DOHH2 (cell line): ENCODE results near the gene RAB37.

ENCODE experiments used
- CTCF ChIP-seq: fragments of 200-600 bp; sonication (generic); IDR thresholded peaks from one replicate; pipeline ENCODE4 v1.5.1; 2014; ENCODE audit warnings: antibody characterized with exemption, mild to moderate bottlenecking, low read depth, low read length; ENCODE audit not compliant: poor library complexity, severe bottlenecking
- EZH2phosphoT487 ChIP-seq: fragments of 200-600 bp; sonication (generic); IDR thresholded peaks from 2 replicates; pipeline ENCODE4 v1.6.1; 2017; ENCODE audit warnings: borderline replicate concordance, mild to moderate bottlenecking, antibody characterized with exemption, low read length, moderate library complexity, mixed read lengths

- TF ChIP-seq CTCF (no peak), EZH2phosphoT487 (no peak)
Observed at GRCh38 chr17:74729866-74730265, 7.2 kb upstream of the RAB37 start.
